Stimulated activated CD4-positive, alpha-beta T cell treated with anti-CD3 and anti-CD28 coated beads, Interleukin-4, amount 100 ng/mL, for 4 hours (primary cell): ENCODE data around the gene GRIK4.

Source experiments
- DNase-seq, 2 experiments: peaks; one replicate each; pipeline ENCODE4 v3.0.0-alpha.2; 2020

The GRIK4 gene

GRCh38 chr11:120509346-120510053, 2.0 kb upstream of the GRIK4 start:
- DNase-seq, result no peak

GRCh38 chr11:120510406-120511115, 987 bp upstream of the GRIK4 start:
- DNase-seq, result no peak

- DNase-seq, result no peak
Measured at GRCh38 chr11:120511820-120512738, 531 bp downstream of the GRIK4 start.

- DNase-seq, result no peak
Measured at GRCh38 chr11:120512739-120513435, 1.3 kb downstream of the GRIK4 start.

- DNase-seq, result no peak
Measured at GRCh38 chr11:120513436-120514315, 2.1 kb downstream of the GRIK4 start.

GRCh38 chr11:120514541-120515121, 3.1 kb downstream of the GRIK4 start:
- DNase-seq, result no peak

GRCh38 chr11:120515186-120515723, 3.7 kb downstream of the GRIK4 start:
- DNase-seq, result no peak

GRCh38 chr11:120516461-120517389, 5.2 kb downstream of the GRIK4 start:
- DNase-seq, result no peak

GRCh38 chr11:120517390-120517761, 5.8 kb downstream of the GRIK4 start:
- DNase-seq, result no peak

GRCh38 chr11:120517801-120518291, 6.3 kb downstream of the GRIK4 start:
- DNase-seq, result no peak

GRCh38 chr11:120518356-120518755, 6.8 kb downstream of the GRIK4 start:
- DNase-seq, result no peak

- DNase-seq, result no peak
Measured at GRCh38 chr11:120519474-120519873, 7.9 kb downstream of the GRIK4 start.

GRCh38 chr11:120520091-120520822, 8.7 kb downstream of the GRIK4 start:
- DNase-seq, result no peak

- DNase-seq, result no peak
Measured at GRCh38 chr11:120521176-120521575, 9.6 kb downstream of the GRIK4 start.

- DNase-seq, result no peak
Measured at GRCh38 chr11:120522021-120522420, 10.5 kb downstream of the GRIK4 start.

- DNase-seq, result no peak
Measured at GRCh38 chr11:120522736-120523135, 11.2 kb downstream of the GRIK4 start.

GRCh38 chr11:120523196-120523595, 11.6 kb downstream of the GRIK4 start:
- DNase-seq, result no peak

GRCh38 chr11:120524536-120525085, 13.1 kb downstream of the GRIK4 start:
- no peak for DNase-seq
